HG03457 (cell line): ENCODE measurements around the gene PNO1.
"Not testable (repeated sequence)": the region's sequence is repeated elsewhere in the genome, so short reads cannot be mapped to it uniquely, and the experiment has no call there.

ENCODE experiments used
- ATAC-seq: cut with Tn5 transposase; IDR thresholded peaks from one replicate; pipeline ENCODE4 v1.9.1; 2021; ENCODE audit warnings: moderate number of reproducible peaks; ENCODE audit not compliant: unreplicated experiment

The PNO1 gene

DNA sequence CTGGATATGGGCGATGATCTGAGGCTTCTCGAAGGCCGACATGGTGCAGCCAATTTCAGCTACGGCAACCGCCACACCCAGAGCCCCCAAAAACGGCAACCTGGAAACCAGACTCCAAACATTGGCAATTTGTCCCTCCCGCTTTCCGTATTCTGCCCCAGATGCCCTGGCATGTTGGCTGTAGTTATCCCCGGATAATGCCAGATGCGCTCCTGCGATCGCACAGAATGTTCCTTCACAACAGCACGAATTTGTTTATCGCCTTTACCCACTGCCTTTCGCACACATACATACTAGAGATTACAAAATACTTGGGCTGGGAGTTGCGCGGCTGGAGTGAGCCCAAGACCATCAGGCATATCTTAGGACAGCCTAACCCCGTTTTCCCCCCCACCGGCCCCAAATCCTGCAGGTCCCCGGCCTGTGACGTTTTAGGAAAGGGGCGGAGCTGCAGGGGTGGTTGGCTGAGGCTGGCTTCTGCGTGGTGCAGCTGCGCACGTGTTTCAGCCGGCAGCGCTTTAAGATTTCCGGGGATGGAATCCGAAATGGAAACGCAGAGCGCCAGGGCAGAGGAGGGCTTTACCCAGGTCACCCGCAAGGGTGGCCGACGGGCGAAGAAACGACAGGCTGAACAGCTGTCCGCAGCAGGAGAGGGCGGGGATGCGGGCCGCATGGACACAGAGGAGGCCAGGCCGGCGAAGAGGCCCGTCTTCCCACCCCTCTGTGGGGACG is at the start of gene PNO1:
PNO1 (plus strand) TSS at position 487 of the 732 bp plus-strand sequence; CDS start at position 534, 47 bp downstream.
- ATAC-seq: peak; percentile 75

GRCh38 chr2:68108120-68108519 is 49.6 kb upstream of the PNO1 start:
- no peak for ATAC-seq

GRCh38 chr2:68110102-68110501 is 47.6 kb upstream of the PNO1 start:
- no peak for ATAC-seq

DNA sequence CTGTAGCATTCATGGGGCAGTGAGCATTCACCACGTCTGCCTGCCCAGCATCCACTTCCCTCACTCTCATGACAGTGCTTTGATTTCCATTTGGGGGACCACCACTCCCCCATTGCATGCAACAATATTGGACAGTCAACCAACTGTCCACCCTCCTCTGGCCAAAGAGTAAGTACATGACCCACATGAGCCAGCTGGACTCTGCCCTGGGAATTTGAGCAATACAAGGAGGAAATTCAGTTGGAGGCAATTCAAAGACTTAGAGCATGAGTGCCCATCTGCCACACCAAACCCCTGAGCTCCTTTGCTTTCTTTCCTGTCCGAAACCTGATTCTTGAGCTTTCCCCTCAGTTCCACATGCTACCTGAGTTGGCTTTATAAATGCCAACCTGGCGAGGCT is 41.7 kb upstream of the PNO1 start:
- no peak for ATAC-seq

- not testable (repeated sequence) for ATAC-seq
Observed at GRCh38 chr2:68117922-68118321, 39.8 kb upstream of the PNO1 start.

- ATAC-seq: no peak
Observed at GRCh38 chr2:68118816-68119215, 38.9 kb upstream of the PNO1 start.

DNA sequence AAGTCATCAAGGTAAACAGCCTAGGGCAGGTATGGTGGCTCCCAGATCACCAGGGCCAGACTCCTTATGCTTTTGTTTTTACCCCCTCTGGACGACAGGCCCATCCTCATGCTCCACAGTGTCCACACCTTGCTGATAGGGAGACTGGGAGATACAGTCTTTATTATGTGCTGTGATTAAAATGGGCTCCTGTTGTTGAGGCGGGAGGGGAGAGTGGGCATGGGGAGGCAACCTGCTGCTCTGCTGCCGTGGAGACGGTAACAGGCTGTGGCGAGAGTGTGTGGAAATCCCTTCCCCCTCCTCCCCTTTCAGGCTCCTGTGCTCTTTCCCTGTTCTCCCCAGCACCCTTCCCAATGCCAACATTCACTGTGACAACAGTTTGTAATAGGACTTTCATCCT is 38.2 kb upstream of the PNO1 start:
- ATAC-seq: no peak

GRCh38 chr2:68121873-68122679 is 35.6 kb upstream of the PNO1 start:
- ATAC-seq: no peak

GRCh38 chr2:68122680-68122964 is 35.1 kb upstream of the PNO1 start:
- no peak for ATAC-seq

- ATAC-seq: no peak
Observed at GRCh38 chr2:68124321-68124720, 33.4 kb upstream of the PNO1 start.

- no peak for ATAC-seq
Observed at GRCh38 chr2:68125821-68126220, 31.9 kb upstream of the PNO1 start.

- ATAC-seq: no peak
Observed at GRCh38 chr2:68126561-68126960, 31.1 kb upstream of the PNO1 start.

- no peak for ATAC-seq
Observed at GRCh38 chr2:68127358-68128242, 30.1 kb upstream of the PNO1 start.

- ATAC-seq: no peak
Observed at GRCh38 chr2:68134120-68134519, 23.6 kb upstream of the PNO1 start.

- ATAC-seq: no peak
Observed at GRCh38 chr2:68134554-68134953, 23.1 kb upstream of the PNO1 start.

DNA sequence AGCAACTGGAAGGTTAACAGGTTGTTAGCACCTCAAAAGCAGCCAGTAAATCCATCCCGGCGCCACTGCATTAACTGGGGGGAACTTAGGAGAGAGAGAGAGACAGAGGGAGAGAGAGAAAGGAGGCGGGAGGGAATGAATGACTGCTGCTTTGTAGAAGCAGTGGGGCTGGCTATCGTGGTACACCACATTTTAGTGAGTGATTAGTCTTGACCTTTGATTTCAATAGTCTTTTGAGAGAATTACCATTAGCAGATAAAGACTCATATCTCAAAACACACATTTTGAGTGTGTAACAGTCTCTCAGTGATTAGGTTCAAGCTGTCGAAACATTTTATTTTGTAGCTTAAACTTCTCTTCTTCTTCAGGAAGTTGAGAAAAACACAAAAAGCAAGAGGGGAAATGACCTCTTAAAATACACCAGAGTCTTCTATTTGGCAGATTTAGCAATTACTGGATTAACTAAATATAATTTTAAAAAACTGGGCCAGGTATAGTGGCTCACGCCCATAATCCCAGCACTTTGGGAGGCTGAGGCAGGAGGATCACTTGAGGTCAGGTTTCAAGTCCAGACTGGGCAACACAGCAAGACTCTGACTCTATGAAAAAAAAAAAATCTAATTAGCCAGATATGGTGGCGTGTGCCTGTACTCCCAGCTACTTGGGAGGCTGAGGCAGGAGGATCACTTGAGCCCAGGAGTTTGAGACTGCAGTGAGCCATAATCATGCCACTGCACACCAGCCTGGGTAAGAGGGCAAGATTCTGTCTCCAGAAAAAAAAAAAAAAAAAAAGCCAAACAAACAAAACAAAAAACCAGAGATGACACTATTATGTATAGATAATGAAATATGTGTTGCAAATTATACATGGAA is 22.0 kb upstream of the PNO1 start:
- no peak for ATAC-seq

GRCh38 chr2:68141875-68142274 is 15.8 kb upstream of the PNO1 start:
- no peak for ATAC-seq

- no peak for ATAC-seq
Observed at GRCh38 chr2:68151037-68151436, 6.7 kb upstream of the PNO1 start.

- ATAC-seq: no peak
Observed at GRCh38 chr2:68152681-68153347, 4.9 kb upstream of the PNO1 start.

DNA sequence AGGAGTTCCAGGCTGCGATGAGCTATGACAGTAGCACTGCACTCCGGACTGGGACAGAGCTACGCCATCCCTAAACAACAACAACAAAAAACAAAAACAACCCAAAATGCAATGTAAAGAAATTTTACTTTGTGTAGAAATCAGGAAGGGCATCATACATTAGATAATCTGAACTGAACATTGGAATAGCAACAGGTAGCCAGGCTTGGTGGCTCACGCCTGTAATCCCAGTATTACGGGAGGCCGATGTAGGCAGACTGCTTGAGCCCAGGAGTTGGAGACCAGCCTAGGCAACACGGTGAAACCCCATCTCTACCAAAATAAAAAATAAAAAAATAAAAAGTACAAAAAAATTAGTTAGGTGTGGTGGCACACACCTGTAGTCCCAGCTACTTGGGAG is 2.1 kb upstream of the PNO1 start:
- no peak for ATAC-seq
